K562 (cell line): ENCODE results near the gene KCNMB2. TPM values are rescaled to one million over a fixed set of nuclear protein-coding genes. Genes with fewer than 3 reads are reported as not detected.

ENCODE experiments used
- C11orf30 ChIP-seq: fragments of 450-650 bp; IDR thresholded peaks from 2 replicates; pipeline ENCODE4 v1.6.1; 2016; ENCODE audit warnings: low read depth, mild to moderate bottlenecking
- LEF1 ChIP-seq: fragments of 450-650 bp; IDR thresholded peaks from 2 replicates; pipeline ENCODE4 v1.6.1; 2016; ENCODE audit warnings: mild to moderate bottlenecking
- MED1 ChIP-seq: sonication (generic); formaldehyde crosslinking; IDR thresholded peaks from 2 replicates; pipeline ENCODE4 v1.8.1; 2023; ENCODE audit warnings: missing genetic modification reagents, borderline replicate concordance
- PML ChIP-seq: IDR thresholded peaks from 2 replicates; pipeline ENCODE4 v1.6.1; 2012; ENCODE audit warnings: low read length, inconsistent platforms
- RBM39 ChIP-seq: fragments of 200-400 bp; formaldehyde crosslinking; optimal IDR thresholded peaks from 2 replicates; pipeline ENCODE3; 2018; ENCODE audit warnings: low read depth, low read length
- ZHX1 ChIP-seq: fragments of 150-350 bp; conservative IDR thresholded peaks from 2 replicates; pipeline ENCODE4 v1.6.1; 2014; ENCODE audit warnings: low read length
- ZNF347 ChIP-seq: fragments of 450-650 bp; formaldehyde crosslinking; IDR thresholded peaks from 2 replicates; pipeline ENCODE4 v1.4.0; 2020; ENCODE audit warnings: low read depth, mild to moderate bottlenecking, moderate library complexity
- ZNF431 ChIP-seq: sonication (generic); formaldehyde crosslinking; IDR thresholded peaks from 2 replicates; pipeline ENCODE4 v1.8.0; 2022; ENCODE audit warnings: mild to moderate bottlenecking, missing genetic modification reagents
- ZNF584 ChIP-seq: fragments of 200-800 bp; sonication (Bioruptor generic); IDR thresholded peaks from 2 replicates; pipeline ENCODE4 v1.6.1; 2016; ENCODE audit warnings: low read depth, mild to moderate bottlenecking, missing genetic modification characterization, missing compliant biosample characterization
- polyA plus RNA-seq, 8 experiments: library from polyadenylated mRNA; depleted of rRNA in 4 of 8; stranded (reverse) in 5 of 8; unstranded in 3 of 8; fragments of >200 nt; fragmentation: Nextera tagmentation in 2 of 8; fragmentation: Illumina TruSeq in 1 of 8; extraction: Ambion mirVana in 2 of 8; extraction: Trizol in 1 of 8; gene quantifications; 2 replicates each; pipeline versions ENCODE4 v1.2.1 to v1.2.3, GENCODE V29; 2011 to 2014; ENCODE audit warnings: inconsistent platforms in 1 of 8, missing spikeins in 1 of 8
- total RNA-seq, 7 experiments: library from RNA; depleted of rRNA in 6 of 7; stranded (reverse); fragments of >200 nt in 6 of 7; fragmentation: Illumina TruSeq in 2 of 7; extraction: Trizol in 2 of 7; gene quantifications; 2 replicates each; pipeline versions ENCODE4 v1.2.1 to v1.2.3, GENCODE V29; 2011 to 2021; ENCODE audit warnings: low replicate concordance in 1 of 7
- TF ChIP-seq, protein P1 (sequence below): fragments of 450-650 bp; IDR thresholded peaks from 2 replicates; pipeline ENCODE4 v1.6.1; 2016; ENCODE audit warnings: low read depth
- TF ChIP-seq, protein P2 (sequence below): fragments of 450-650 bp; formaldehyde crosslinking; IDR thresholded peaks from 2 replicates; pipeline ENCODE4 v1.4.0; 2022; ENCODE audit warnings: missing genetic modification characterization
- TF ChIP-seq, protein P3 (sequence below): fragments of 450-650 bp; formaldehyde crosslinking; IDR thresholded peaks from 2 replicates; pipeline ENCODE4 v1.4.0; 2022; ENCODE audit warnings: missing genetic modification characterization
- TF ChIP-seq, protein P4 (sequence below): sonication (generic); formaldehyde crosslinking; IDR thresholded peaks from 2 replicates; pipeline ENCODE4 v1.8.0; 2022; ENCODE audit warnings: missing genetic modification reagents, mild to moderate bottlenecking, borderline replicate concordance

Gene KCNMB2
- total and polyA plus RNA-seq, 9 of the 15 experiments (the other 6 are each of a cell fraction or from before 2014, with no cell fraction given) = 0.04 to 0.15 TPM; not detected in 7

DNA sequence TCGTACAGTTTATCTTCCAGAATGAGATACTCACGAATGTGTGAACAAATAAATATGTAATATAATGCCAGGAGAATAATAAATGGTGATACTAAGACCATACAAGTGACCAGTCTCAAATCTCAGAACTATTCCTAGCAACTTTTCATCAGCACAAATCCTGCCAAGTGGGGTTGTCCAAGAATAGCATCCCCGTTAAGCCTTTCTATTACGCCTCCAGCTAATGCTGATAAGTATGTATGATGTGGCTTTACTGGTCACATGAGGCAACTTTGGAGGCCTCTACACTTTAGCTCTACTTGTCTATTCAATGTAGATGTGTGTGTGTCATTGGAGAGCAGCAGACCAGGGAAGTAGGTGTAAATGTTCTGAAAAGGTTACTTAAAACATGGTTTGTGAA lies 129.5 kb downstream of the KCNMB2 start (continued):
- TF ChIP-seq, protein P1, sequence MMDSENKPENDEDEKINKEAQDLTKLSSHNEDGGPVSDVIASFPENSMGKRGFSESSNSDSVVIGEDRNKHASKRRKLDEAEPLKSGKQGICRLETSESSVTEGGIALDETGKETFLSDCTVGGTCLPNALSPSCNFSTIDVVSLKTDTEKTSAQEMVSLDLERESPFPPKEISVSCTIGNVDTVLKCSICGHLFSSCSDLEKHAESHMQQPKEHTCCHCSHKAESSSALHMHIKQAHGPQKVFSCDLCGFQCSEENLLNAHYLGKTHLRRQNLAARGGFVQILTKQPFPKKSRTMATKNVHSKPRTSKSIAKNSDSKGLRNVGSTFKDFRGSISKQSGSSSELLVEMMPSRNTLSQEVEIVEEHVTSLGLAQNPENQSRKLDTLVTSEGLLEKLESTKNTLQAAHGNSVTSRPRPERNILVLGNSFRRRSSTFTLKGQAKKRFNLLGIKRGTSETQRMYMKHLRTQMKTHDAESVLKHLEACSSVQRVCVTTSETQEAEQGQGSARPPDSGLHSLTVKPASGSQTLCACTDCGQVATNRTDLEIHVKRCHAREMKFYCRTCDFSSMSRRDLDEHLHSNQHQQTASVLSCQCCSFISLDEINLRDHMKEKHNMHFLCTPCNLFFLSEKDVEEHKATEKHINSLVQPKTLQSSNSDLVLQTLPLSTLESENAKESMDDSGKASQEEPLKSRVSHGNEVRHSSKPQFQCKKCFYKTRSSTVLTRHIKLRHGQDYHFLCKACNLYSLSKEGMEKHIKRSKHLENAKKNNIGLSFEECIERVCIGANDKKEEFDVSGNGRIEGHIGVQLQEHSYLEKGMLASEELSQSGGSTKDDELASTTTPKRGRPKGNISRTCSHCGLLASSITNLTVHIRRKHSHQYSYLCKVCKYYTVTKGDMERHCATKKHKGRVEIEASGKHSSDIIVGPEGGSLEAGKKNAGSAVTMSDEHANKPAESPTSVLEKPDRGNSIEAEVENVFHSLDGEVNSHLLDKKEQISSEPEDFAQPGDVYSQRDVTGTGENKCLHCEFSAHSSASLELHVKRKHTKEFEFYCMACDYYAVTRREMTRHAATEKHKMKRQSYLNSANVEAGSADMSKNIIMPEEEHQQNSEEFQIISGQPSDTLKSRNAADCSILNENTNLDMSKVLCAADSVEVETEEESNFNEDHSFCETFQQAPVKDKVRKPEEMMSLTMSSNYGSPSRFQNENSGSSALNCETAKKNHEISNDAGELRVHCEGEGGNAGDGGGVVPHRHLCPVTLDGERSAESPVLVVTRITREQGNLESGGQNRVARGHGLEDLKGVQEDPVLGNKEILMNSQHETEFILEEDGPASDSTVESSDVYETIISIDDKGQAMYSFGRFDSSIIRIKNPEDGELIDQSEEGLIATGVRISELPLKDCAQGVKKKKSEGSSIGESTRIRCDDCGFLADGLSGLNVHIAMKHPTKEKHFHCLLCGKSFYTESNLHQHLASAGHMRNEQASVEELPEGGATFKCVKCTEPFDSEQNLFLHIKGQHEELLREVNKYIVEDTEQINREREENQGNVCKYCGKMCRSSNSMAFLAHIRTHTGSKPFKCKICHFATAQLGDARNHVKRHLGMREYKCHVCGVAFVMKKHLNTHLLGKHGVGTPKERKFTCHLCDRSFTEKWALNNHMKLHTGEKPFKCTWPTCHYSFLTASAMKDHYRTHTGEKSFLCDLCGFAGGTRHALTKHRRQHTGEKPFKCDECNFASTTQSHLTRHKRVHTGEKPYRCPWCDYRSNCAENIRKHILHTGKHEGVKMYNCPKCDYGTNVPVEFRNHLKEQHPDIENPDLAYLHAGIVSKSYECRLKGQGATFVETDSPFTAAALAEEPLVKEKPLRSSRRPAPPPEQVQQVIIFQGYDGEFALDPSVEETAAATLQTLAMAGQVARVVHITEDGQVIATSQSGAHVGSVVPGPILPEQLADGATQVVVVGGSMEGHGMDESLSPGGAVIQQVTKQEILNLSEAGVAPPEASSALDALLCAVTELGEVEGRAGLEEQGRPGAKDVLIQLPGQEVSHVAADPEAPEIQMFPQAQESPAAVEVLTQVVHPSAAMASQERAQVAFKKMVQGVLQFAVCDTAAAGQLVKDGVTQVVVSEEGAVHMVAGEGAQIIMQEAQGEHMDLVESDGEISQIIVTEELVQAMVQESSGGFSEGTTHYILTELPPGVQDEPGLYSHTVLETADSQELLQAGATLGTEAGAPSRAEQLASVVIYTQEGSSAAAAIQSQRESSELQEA = no peak
- TF ChIP-seq ZNF347 (no peak), PML (no peak), ZHX1 (no peak), RBM39 (no peak), ZNF584 (no peak), LEF1 (no peak), C11orf30 (no peak), MED1 (CRISPR knock-in tag) (no peak), ZNF431 (CRISPR knock-in tag) (no peak)
- TF ChIP-seq, protein P2, sequence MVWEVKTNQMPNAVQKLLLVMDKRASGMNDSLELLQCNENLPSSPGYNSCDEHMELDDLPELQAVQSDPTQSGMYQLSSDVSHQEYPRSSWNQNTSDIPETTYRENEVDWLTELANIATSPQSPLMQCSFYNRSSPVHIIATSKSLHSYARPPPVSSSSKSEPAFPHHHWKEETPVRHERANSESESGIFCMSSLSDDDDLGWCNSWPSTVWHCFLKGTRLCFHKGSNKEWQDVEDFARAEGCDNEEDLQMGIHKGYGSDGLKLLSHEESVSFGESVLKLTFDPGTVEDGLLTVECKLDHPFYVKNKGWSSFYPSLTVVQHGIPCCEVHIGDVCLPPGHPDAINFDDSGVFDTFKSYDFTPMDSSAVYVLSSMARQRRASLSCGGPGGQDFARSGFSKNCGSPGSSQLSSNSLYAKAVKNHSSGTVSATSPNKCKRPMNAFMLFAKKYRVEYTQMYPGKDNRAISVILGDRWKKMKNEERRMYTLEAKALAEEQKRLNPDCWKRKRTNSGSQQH = no peak
- TF ChIP-seq, protein P3, sequence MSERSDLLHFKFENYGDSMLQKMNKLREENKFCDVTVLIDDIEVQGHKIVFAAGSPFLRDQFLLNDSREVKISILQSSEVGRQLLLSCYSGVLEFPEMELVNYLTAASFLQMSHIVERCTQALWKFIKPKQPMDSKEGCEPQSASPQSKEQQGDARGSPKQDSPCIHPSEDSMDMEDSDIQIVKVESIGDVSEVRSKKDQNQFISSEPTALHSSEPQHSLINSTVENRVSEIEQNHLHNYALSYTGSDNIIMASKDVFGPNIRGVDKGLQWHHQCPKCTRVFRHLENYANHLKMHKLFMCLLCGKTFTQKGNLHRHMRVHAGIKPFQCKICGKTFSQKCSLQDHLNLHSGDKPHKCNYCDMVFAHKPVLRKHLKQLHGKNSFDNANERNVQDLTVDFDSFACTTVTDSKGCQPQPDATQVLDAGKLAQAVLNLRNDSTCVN (CRISPR knock-in tag) = no peak
- TF ChIP-seq, protein P4, sequence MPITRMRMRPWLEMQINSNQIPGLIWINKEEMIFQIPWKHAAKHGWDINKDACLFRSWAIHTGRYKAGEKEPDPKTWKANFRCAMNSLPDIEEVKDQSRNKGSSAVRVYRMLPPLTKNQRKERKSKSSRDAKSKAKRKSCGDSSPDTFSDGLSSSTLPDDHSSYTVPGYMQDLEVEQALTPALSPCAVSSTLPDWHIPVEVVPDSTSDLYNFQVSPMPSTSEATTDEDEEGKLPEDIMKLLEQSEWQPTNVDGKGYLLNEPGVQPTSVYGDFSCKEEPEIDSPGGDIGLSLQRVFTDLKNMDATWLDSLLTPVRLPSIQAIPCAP = no peak
- TF ChIP-seq, all 486 proteins: peak for 0
